ENCODE measurements around the gene NLRP6.

Gene NLRP6

GRCh38 chr11:282630-283360 is 4.6 kb downstream of the NLRP6 start:
- DNase-seq: no peak

GRCh38 chr11:283405-284104 is 5.3 kb downstream of the NLRP6 start:
- DNase-seq: no peak

GRCh38 chr11:284105-285020 is 6.2 kb downstream of the NLRP6 start:
- DNase-seq: no peak

GRCh38 chr11:285021-285893 is 7.0 kb downstream of the NLRP6 start:
- no peak for DNase-seq

- no peak for DNase-seq
Observed at GRCh38 chr11:285894-286220, 7.7 kb downstream of the NLRP6 start.

GRCh38 chr11:286977-287820 is 9.0 kb downstream of the NLRP6 start:
- DNase-seq: peak; percentile 77

GRCh38 chr11:287821-288477 is 9.7 kb downstream of the NLRP6 start:
- peak; percentile 76 for DNase-seq

- peak; percentile 59 for DNase-seq
Observed at GRCh38 chr11:288478-289397, 10.5 kb downstream of the NLRP6 start, which contains the start of gene PGGHG. Gene PGGHG (plus strand): TSS chr11:289126. CDS start chr11:289817, 691 bp downstream.

GRCh38 chr11:289398-289711 is 11.1 kb downstream of the NLRP6 start:
- DNase-seq: no peak

- DNase-seq: no peak
Observed at GRCh38 chr11:289712-290620, 11.8 kb downstream of the NLRP6 start.

GRCh38 chr11:290621-291231 is 12.5 kb downstream of the NLRP6 start:
- DNase-seq: no peak

- no peak for DNase-seq
Observed at GRCh38 chr11:291281-292210, 13.3 kb downstream of the NLRP6 start.

GRCh38 chr11:292211-293121 is 14.3 kb downstream of the NLRP6 start:
- no peak for DNase-seq

- DNase-seq: no peak
Observed at GRCh38 chr11:293271-293851, 15.2 kb downstream of the NLRP6 start.

- no peak for DNase-seq
Observed at GRCh38 chr11:293852-294661, 15.8 kb downstream of the NLRP6 start.
